ENCODE data around the gene TM9SF2.

The TM9SF2 gene

GRCh38 chr13:99495466-99496183, 5.6 kb upstream of the TM9SF2 start:
- DNase-seq (ENCODE audit: low read depth): no peak

- peak; percentile 28 for DNase-seq (ENCODE audit: low read depth)
Measured at GRCh38 chr13:99496184-99497142, 4.8 kb upstream of the TM9SF2 start.

- peak; percentile 96 for DNase-seq (ENCODE audit: low read depth)
Measured at GRCh38 chr13:99498171-99499161, 2.8 kb upstream of the TM9SF2 start.

GRCh38 chr13:99500839-99501183, 461 bp upstream of the TM9SF2 start:
- DNase-seq (ENCODE audit: low read depth): no peak

GRCh38 chr13:99501848-99502301, 603 bp downstream of the TM9SF2 start:
- DNase-seq (ENCODE audit: low read depth): no peak

- no peak for DNase-seq (ENCODE audit: low read depth)
Measured at GRCh38 chr13:99505814-99506269, 4.6 kb downstream of the TM9SF2 start.

GRCh38 chr13:99506634-99507033, 5.4 kb downstream of the TM9SF2 start:
- no peak for DNase-seq (ENCODE audit: low read depth)

GRCh38 chr13:99507054-99507453, 5.8 kb downstream of the TM9SF2 start:
- DNase-seq (ENCODE audit: low read depth): no peak

GRCh38 chr13:99507551-99507950, 6.3 kb downstream of the TM9SF2 start:
- no peak for DNase-seq (ENCODE audit: low read depth)

- DNase-seq (ENCODE audit: low read depth): no peak
Measured at GRCh38 chr13:99507986-99508385, 6.7 kb downstream of the TM9SF2 start.

GRCh38 chr13:99509479-99509878, 8.2 kb downstream of the TM9SF2 start:
- DNase-seq (ENCODE audit: low read depth): no peak

- DNase-seq (ENCODE audit: low read depth): no peak
Measured at GRCh38 chr13:99514801-99515200, 13.5 kb downstream of the TM9SF2 start.

GRCh38 chr13:99516153-99516929, 15.1 kb downstream of the TM9SF2 start:
- DNase-seq (ENCODE audit: low read depth): no peak

GRCh38 chr13:99517577-99517976, 16.3 kb downstream of the TM9SF2 start:
- no peak for DNase-seq (ENCODE audit: low read depth)

- no peak for DNase-seq (ENCODE audit: low read depth)
Measured at GRCh38 chr13:99517984-99518383, 16.7 kb downstream of the TM9SF2 start.

GRCh38 chr13:99522298-99522697, 21.0 kb downstream of the TM9SF2 start:
- no peak for DNase-seq (ENCODE audit: low read depth)

- no peak for DNase-seq (ENCODE audit: low read depth)
Measured at GRCh38 chr13:99523838-99524237, 22.6 kb downstream of the TM9SF2 start.

GRCh38 chr13:99525967-99526366, 24.7 kb downstream of the TM9SF2 start:
- DNase-seq (ENCODE audit: low read depth): no peak

GRCh38 chr13:99526549-99526948, 25.3 kb downstream of the TM9SF2 start:
- no peak for DNase-seq (ENCODE audit: low read depth)

- DNase-seq (ENCODE audit: low read depth): no peak
Measured at GRCh38 chr13:99527301-99527700, 26.0 kb downstream of the TM9SF2 start.

GRCh38 chr13:99528547-99528946, 27.3 kb downstream of the TM9SF2 start:
- no peak for DNase-seq (ENCODE audit: low read depth)

Data from activated gamma-delta T cell treated with anti-CD3 and anti-CD28 coated beads, Interleukin-2, amount 50 U/mL, for 16 hours (primary cell).